Subcutaneous abdominal adipose tissue (tissue), 5 donors: ENCODE data around the gene H6PD.
A peak's percentile ranks its signal among the peaks of the same experiment; 100 is the strongest.

Source experiments
- H3K27ac ChIP-seq: one replicate; pipeline ENCODE4 v1.7.0; 2013; ENCODE audit warnings: low read depth, mild to moderate bottlenecking, inconsistent platforms, low read length, moderate library complexity
- H3K27me3 ChIP-seq, 5 donors: one replicate each; pipeline ENCODE4 v1.7.0; 2013; ENCODE audit warnings: low read length in 5 of 5, inconsistent platforms in 1 of 5; ENCODE audit not compliant: control insufficient read depth in 5 of 5, insufficient read depth in 4 of 5
- H3K36me3 ChIP-seq, 5 donors: one replicate each; pipeline ENCODE4 v1.7.0; 2013; ENCODE audit warnings: low read length in 5 of 5; ENCODE audit not compliant: control insufficient read depth in 5 of 5, insufficient read depth in 5 of 5
- H3K4me1 ChIP-seq, 5 donors: one replicate each; pipeline ENCODE4 v1.7.0; 2013; ENCODE audit warnings: low read length in 5 of 5, mild to moderate bottlenecking in 3 of 5, moderate library complexity in 1 of 5; ENCODE audit not compliant: control insufficient read depth in 5 of 5, insufficient read depth in 5 of 5
- H3K4me3 ChIP-seq, 5 donors: one replicate each; pipeline ENCODE4 v1.7.0; 2013; ENCODE audit warnings: low read length in 5 of 5, low read depth in 1 of 5
- H3K9ac ChIP-seq, 5 donors: one replicate each; pipeline ENCODE4 v1.7.0; 2013; ENCODE audit warnings: low read length in 5 of 5, mild to moderate bottlenecking in 4 of 5, moderate library complexity in 3 of 5
- H3K9me3 ChIP-seq, 5 donors: one replicate each; pipeline ENCODE4 v1.7.0; 2013; ENCODE audit warnings: low read length in 5 of 5; ENCODE audit not compliant: control insufficient read depth in 5 of 5
- donor health status: healthy.
- donor health status: healthy.
- donor health status: healthy.
- donor health status: healthy.
- donor health status: healthy.

H6PD gene

DNA sequence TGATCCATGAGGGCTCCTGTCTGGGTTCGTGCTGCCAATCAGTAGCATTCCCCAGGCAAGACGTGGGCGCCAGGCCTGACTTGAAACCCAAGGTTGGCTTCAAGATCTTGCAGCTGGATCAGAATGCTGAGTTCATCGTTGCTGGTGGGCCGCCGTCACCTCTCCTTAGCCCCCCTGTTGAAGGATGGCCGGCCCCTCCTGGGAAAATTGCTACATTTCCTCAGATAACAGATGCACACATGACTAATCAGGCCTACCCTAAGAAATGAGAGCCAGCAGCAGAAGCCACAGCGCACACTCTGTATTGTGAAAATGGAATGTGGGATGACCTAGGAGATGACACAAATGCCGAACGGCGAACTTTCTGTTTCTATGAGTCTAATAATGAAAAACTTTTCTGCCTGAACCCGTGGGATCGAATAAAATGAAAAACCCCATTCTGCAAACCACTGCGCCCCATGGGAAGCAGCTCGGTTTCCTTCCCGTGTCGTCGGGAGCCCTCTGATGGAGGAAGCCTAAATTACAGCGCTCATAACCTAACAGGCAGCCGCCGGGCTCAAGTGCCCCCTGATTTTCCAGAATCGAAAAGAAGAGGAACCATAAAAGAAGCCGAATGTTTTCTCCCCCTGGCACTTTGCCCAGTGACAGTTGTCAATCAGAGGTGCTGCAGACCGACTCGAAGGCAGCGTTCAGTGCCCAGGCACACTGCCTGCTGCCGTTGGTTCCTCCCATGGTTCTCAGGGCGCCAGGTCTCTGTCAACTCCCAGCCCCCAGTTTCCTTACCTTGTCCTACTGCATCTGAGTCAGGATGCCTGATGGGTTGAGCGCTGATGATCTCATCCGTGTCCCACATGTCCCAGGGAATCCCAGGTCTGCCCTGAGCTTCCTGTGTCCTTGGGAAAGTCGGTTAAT is 38.2 kb upstream of the H6PD start:
- Histone ChIP-seq H3K9me3 (no peaks in the 10 kb centered on the region), H3K4me1 (peaks cover 9 to 38% (median 32%) of the 10 kb centered on the region in 5 donors), H3K27me3 (peaks cover 8 to 35% (median 25%) of the 10 kb centered on the region in 5 donors), H3K27ac (peak overlapping the region; percentile 45), H3K36me3 (no peaks in the 10 kb centered on the region), H3K4me3 (peak overlapping the region; percentile 32 to 43 (median 38)), H3K9ac (peak overlapping the region; percentile 31 to 72 (median 48))

- Histone ChIP-seq H3K36me3 (no peaks in the 10 kb centered on the region), H3K9ac (peak overlapping the region in 1 of 5 donors; percentile 59), H3K27me3 (peaks cover 11 to 38% (median 28%) of the 10 kb centered on the region in 5 donors), H3K4me1 (peaks cover 12 to 48% (median 39%) of the 10 kb centered on the region in 5 donors), H3K4me3 (peak overlapping the region in 3 of 5 donors; percentile 36 to 39 (median 37)), H3K9me3 (no peaks in the 10 kb centered on the region), H3K27ac (no peak overlapping the region)
Observed at GRCh38 chr1:9197186-9198099, 37.1 kb upstream of the H6PD start.

- no peaks in the 10 kb centered on the region for H3K36me3 ChIP-seq
- H3K4me1 ChIP-seq = peaks cover 12 to 48% (median 39%) of the 10 kb centered on the region in 5 donors
- peak overlapping the region in 4 of 5 donors; percentile 33 to 44 (median 37) for H3K4me3 ChIP-seq
- H3K27ac ChIP-seq = no peak overlapping the region
- no peak overlapping the region for H3K9ac ChIP-seq
- peaks cover 15 to 45% (median 40%) of the 10 kb centered on the region in 5 donors for H3K27me3 ChIP-seq
- H3K9me3 ChIP-seq = no peaks in the 10 kb centered on the region
Observed at GRCh38 chr1:9198538-9199361, 35.8 kb upstream of the H6PD start.

- H3K9me3 ChIP-seq = no peaks in the 10 kb centered on the region
- no peaks in the 10 kb centered on the region for H3K36me3 ChIP-seq
- no peak overlapping the region for H3K27ac ChIP-seq
- no peak overlapping the region for H3K9ac ChIP-seq
- peaks cover 12 to 48% (median 39%) of the 10 kb centered on the region in 5 donors for H3K4me1 ChIP-seq
- H3K4me3 ChIP-seq = no peak overlapping the region
- H3K27me3 ChIP-seq = peaks cover 15 to 48% (median 45%) of the 10 kb centered on the region in 5 donors
Observed at GRCh38 chr1:9200441-9200840, 34.1 kb upstream of the H6PD start.

GRCh38 chr1:9201401-9202239 is 33.0 kb upstream of the H6PD start:
- H3K4me1 ChIP-seq = peaks cover 5 to 37% (median 31%) of the 10 kb centered on the region in 5 donors
- H3K4me3 ChIP-seq = peak overlapping the region; percentile 52 to 71 (median 58)
- peaks cover 15 to 48% (median 45%) of the 10 kb centered on the region in 5 donors for H3K27me3 ChIP-seq
- H3K36me3 ChIP-seq = no peaks in the 10 kb centered on the region
- H3K9me3 ChIP-seq = no peaks in the 10 kb centered on the region
- no peak overlapping the region for H3K27ac ChIP-seq
- H3K9ac ChIP-seq = peak overlapping the region in 3 of 5 donors; percentile 6 to 48 (median 35)

DNA sequence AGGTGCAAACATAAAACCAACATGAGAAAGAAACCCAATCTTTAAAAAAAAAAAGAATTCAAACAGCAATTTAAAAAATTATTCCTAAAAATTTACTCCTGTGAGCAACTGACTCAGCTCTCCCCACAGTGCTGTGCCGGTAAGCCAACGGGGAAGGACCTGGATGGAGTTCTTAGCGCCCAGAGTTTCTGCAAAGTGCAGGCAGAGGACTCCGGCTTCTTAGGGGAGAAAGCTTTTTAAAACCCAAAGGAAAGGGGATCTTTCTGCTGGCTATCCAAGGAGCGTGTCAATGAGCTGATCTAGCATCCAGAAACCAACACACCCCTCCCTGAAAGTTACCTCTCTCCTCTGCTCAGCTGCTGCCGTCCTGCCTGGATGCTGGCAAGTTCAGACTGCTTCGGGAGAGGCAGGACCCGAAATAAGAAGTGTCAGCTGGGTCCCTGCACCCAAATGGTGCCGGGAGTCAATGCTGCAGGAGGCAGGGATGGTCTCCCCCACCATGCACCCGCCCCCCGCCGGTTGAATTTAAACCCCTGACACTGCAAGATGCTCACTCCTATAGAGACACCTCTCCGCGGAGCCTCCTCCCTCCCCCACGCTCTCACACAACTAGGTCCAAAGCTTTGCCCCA is 32.2 kb upstream of the H6PD start:
- H3K27me3 ChIP-seq = peaks cover 18 to 48% (median 46%) of the 10 kb centered on the region in 5 donors
- no peak overlapping the region for H3K9ac ChIP-seq

DNA sequence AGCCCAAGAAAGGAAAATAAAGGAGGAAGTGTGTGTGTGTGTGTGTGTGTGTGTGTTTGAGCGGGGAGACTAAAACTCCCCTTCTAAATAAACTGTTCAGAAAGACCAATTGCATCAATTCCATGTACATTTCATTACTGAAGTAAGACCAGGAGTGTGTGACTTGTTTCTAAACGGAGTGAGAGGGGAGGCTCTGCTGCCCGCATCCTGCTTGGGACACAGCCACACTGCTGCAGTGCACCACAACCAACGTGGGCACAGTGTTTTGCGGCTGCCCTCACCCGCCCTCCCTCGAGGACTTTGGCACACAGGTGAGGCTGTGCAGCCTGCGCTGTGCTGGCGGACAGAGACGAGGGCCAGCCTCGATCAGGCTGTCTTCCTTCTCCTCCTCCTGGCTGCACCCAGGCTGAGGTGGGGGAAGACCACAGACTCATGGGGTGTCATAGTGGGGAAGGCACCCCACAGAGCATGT is 31.0 kb upstream of the H6PD start:
- H3K36me3 ChIP-seq = no peaks in the 10 kb centered on the region
- H3K9me3 ChIP-seq = no peaks in the 10 kb centered on the region
- no peak overlapping the region for H3K4me3 ChIP-seq
- H3K27me3 ChIP-seq = peaks cover 14 to 42% (median 37%) of the 10 kb centered on the region in 5 donors
- no peak overlapping the region for H3K27ac ChIP-seq
- H3K4me1 ChIP-seq = peaks cover 5 to 18% (median 17%) of the 10 kb centered on the region in 5 donors
- H3K9ac ChIP-seq = no peak overlapping the region

More for the DNA sequence above, 32.2 kb upstream of the H6PD start:
- Histone ChIP-seq H3K27ac (no peak overlapping the region), H3K4me1 (peaks cover 5 to 30% (median 25%) of the 10 kb centered on the region in 5 donors), H3K4me3 (no peak overlapping the region), H3K9me3 (no peaks in the 10 kb centered on the region), H3K36me3 (no peaks in the 10 kb centered on the region)

DNA sequence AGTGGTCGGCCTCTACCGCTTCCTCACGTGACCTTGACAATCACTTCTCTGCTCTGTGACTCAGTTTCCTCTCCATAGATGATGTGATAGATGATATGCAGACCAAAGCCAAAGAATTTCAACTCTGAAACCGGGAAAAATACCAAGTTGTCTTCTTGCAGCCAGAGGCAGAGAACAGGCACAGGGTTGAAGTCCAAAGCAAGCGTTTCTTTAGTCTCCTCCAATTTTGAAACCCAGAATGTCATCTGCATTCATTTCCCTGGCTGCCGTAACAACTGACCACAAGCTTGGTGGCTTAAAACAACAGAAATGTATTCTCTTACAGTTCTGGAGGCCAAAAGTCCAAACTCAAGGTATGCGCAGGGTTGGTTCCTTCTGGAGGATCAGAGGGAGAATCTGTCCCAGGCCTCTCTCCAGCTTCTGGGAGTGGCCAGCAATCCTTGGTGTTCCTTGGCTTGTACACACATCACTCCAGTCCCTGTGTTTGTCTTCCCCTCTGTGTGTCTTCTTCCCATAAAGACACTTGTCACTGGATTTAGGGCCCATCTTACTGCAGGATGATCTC is 30.3 kb upstream of the H6PD start:
- Histone ChIP-seq H3K9ac (no peak overlapping the region), H3K27me3 (peaks cover 14 to 38% (median 34%) of the 10 kb centered on the region in 5 donors), H3K36me3 (no peaks in the 10 kb centered on the region), H3K9me3 (no peaks in the 10 kb centered on the region), H3K4me3 (no peak overlapping the region), H3K4me1 (peaks cover 5 to 17% (median 16%) of the 10 kb centered on the region in 5 donors), H3K27ac (no peak overlapping the region)
